Measurements from ENCODE around the gene DXO.

- TF ChIP-seq, protein P1, sequence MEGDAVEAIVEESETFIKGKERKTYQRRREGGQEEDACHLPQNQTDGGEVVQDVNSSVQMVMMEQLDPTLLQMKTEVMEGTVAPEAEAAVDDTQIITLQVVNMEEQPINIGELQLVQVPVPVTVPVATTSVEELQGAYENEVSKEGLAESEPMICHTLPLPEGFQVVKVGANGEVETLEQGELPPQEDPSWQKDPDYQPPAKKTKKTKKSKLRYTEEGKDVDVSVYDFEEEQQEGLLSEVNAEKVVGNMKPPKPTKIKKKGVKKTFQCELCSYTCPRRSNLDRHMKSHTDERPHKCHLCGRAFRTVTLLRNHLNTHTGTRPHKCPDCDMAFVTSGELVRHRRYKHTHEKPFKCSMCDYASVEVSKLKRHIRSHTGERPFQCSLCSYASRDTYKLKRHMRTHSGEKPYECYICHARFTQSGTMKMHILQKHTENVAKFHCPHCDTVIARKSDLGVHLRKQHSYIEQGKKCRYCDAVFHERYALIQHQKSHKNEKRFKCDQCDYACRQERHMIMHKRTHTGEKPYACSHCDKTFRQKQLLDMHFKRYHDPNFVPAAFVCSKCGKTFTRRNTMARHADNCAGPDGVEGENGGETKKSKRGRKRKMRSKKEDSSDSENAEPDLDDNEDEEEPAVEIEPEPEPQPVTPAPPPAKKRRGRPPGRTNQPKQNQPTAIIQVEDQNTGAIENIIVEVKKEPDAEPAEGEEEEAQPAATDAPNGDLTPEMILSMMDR (IDR thresholded peaks at IDR 0.05 in 2 of 3, conservative IDR thresholded peaks at IDR 0.05 in 1 of 3; ENCODE audit: borderline replicate concordance in 1 of 3, insufficient read depth in 1 of 3, low read depth in 2 of 3, low read length in 2 of 3) = no peak
- no peak for TF ChIP-seq JUND (IDR thresholded peaks at IDR 0.05)
- TF ChIP-seq CEBPB (IDR thresholded peaks at IDR 0.05; ENCODE audit: low read depth) = no peak
- no peak for TF ChIP-seq RAD21 (IDR thresholded peaks at IDR 0.05; ENCODE audit: low read depth)
Measured at GRCh38 chr6:31966997-31967925, 4.7 kb downstream of the DXO start.
